ENCODE results near the gene INCENP. TPM values are rescaled to one million over a fixed set of nuclear protein-coding genes. Genes with fewer than 3 reads are reported as not detected.
A peak's percentile ranks its signal among the peaks of the same experiment; 100 is the strongest.

INCENP gene
- total and polyA plus RNA-seq, 2 experiments from 2014 or later: 35.6 to 131 TPM

- no peaks in the 10 kb centered on the region for H3F3A ChIP-seq (replicated peaks; ENCODE audit: low read depth)
- H3K4me2 ChIP-seq: no peak overlapping the region
- H3K27me3 ChIP-seq (ENCODE audit: insufficient read depth): no peaks in the 10 kb centered on the region
- H3K4me1 ChIP-seq (ENCODE audit: insufficient read depth): no peaks in the 10 kb centered on the region
- H3K4me3 ChIP-seq: no peak overlapping the region
- no peaks in the 10 kb centered on the region for H4K20me1 ChIP-seq (replicated peaks; ENCODE audit: insufficient read depth)
- DNase-seq (ENCODE audit: low spot score) (peak; percentile 96), ATAC-seq (peak; percentile 89)
- no peaks in the 10 kb centered on the region for H3K9me2 ChIP-seq (ENCODE audit: insufficient read depth)
- Mint-ChIP-seq H3K36me3 (ENCODE audit: low read depth) (no peaks in the 10 kb centered on the region), H3K4me3 (no peak overlapping the region; the same call in 2 of the 3 replicates), H3K9me3 (no peaks in the 10 kb centered on the region; the same call in 2 of the 3 replicates), H3K27ac (no peak overlapping the region), H3K27me3 (ENCODE audit: insufficient read depth, low read depth, poor library complexity) (peaks cover 4% of the 10 kb centered on the region), H3K4me1 (peaks cover 2% of the 10 kb centered on the region; the same call in 1 of the 3 replicates)
- H3K79me2 ChIP-seq (replicated peaks; ENCODE audit: insufficient read depth): no peaks in the 10 kb centered on the region
- H3K27ac ChIP-seq (ENCODE audit: low read depth): no peak overlapping the region
- TF ChIP-seq CTCF (conservative IDR thresholded peaks at IDR 0.05; ENCODE audit: low read depth in 2 of 2): peak; percentile 90 to 92
- no peak for TF ChIP-seq REST (IDR thresholded peaks at IDR 0.05; ENCODE audit: unreplicated experiment)
- H3K36me3 ChIP-seq (ENCODE audit: insufficient read depth): no peaks in the 10 kb centered on the region
- H2AFZ ChIP-seq: no peak overlapping the region
Observed at GRCh38 chr11:62171261-62171723, 47.5 kb downstream of the INCENP start.

GRCh38 chr11:62172294-62172693 lies 48.5 kb downstream of the INCENP start:
- Histone ChIP-seq H3K36me3 (ENCODE audit: insufficient read depth) (no peaks in the 10 kb centered on the region), H3K4me2 (no peak overlapping the region), H3K9me2 (ENCODE audit: insufficient read depth) (no peaks in the 10 kb centered on the region), H3F3A (replicated peaks; ENCODE audit: low read depth) (no peaks in the 10 kb centered on the region), H4K20me1 (replicated peaks; ENCODE audit: insufficient read depth) (no peaks in the 10 kb centered on the region), H3K27me3 (ENCODE audit: insufficient read depth) (no peaks in the 10 kb centered on the region), H2AFZ (no peak overlapping the region), H3K27ac (ENCODE audit: low read depth) (no peak overlapping the region), H3K79me2 (replicated peaks; ENCODE audit: insufficient read depth) (no peaks in the 10 kb centered on the region), H3K4me3 (no peak overlapping the region), H3K4me1 (ENCODE audit: insufficient read depth) (no peaks in the 10 kb centered on the region)
- H3K27me3 Mint-ChIP-seq (ENCODE audit: insufficient read depth, low read depth, poor library complexity): peaks cover 4% of the 10 kb centered on the region
- no peak for ATAC-seq
- H3K4me3 Mint-ChIP-seq: no peak overlapping the region
- DNase-seq (ENCODE audit: low spot score): no peak
- no peaks in the 10 kb centered on the region for H3K36me3 Mint-ChIP-seq (ENCODE audit: low read depth)
- peaks cover 2% of the 10 kb centered on the region; the same call in 1 of the 3 replicates for H3K4me1 Mint-ChIP-seq
- H3K27ac Mint-ChIP-seq: no peak overlapping the region
- no peaks in the 10 kb centered on the region; the same call in 2 of the 3 replicates for H3K9me3 Mint-ChIP-seq
- TF ChIP-seq REST (IDR thresholded peaks at IDR 0.05; ENCODE audit: unreplicated experiment) (no peak), CTCF (conservative IDR thresholded peaks at IDR 0.05; ENCODE audit: low read depth in 2 of 2) (no peak), NANOG (IDR thresholded peaks at IDR 0.05; ENCODE audit: borderline replicate concordance) (no peak), STAT1 (IDR thresholded peaks at IDR 0.05; ENCODE audit: unreplicated experiment) (no peak), POLR2AphosphoS5 (IDR thresholded peaks at IDR 0.05; ENCODE audit: low read depth) (no peak), CREB1 (CRISPR knock-in tag; IDR thresholded peaks at IDR 0.05; ENCODE audit: low read depth) (no peak), ETS1 (IDR thresholded peaks at IDR 0.05) (no peak)

Data from GM23338 (cell line).